Heart left ventricle (tissue), 13 donors: ENCODE measurements around the gene CD69.

Experiments used
- CTCF ChIP-seq, 12 donors: fragments of 200-600 bp; sonication (generic) in 4 of 12; IDR thresholded peaks; one replicate each; pipeline versions ENCODE4 v1.5.0 to v1.8.0; 2018 to 2022; ENCODE audit warnings: antibody characterized with exemption in 12 of 12, mild to moderate bottlenecking in 5 of 12
- POLR2A ChIP-seq, 2 donors: fragments of 450-650 bp; IDR thresholded peaks; one replicate each; pipeline ENCODE4 v1.6.1; 2017; ENCODE audit warnings: antibody characterized with exemption in 2 of 2, mild to moderate bottlenecking in 2 of 2, moderate library complexity in 2 of 2
- donor health status: ischemic (EF 13 %, LVEDD 7.1; RV severe dilation, severe dysfunction).
- donor health status: DM: no; HTN: yes; CAD: no.
- donor health status: DM: no; HTN: no; CAD: no.
- donor health status: ischemic (EF 25% LVEDD 6.9; RV normal size, moderate dysfunction).
- donor health status: ischemic (EF 25% LVEDD 5.7; RV mildly dilated, moderate dysfunction).
- donor health status: ischemic (EF 35%, LVEDD 5.7; RV mildly dilated, moderate dysfunction).
- donor health status: nonischemic (EF 11% LVEDD 7.7; RV severe dilation, severe dysfunction).
- donor health status: DM: yes; HTN: yes; CAD: no.
- donor health status: PGD.
- donor health status: ischemic (EF 29% LVEDD 5.4; RV normal size, mild dysfunction).
- donor health status: nonischemic (EF 23%, LVEDD 6.1; RV moderate dilation, normal function).

DNA sequence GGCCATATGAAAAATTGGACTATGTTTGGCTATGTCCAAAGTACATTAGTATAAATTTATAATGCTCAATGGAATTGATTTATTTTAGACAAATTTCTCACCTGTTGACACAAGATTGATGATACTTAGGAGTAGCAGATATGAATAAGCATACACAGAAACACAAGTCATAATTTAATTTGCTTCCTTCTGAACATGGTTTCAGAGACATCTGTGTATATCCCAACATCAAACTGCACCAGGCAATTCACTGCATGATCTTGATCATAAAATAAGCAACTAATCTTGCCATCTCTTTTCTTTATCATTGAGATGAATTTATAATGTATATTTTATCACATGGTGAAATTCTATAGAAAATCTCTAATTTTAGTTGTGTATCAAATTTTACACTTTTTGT, 31.6 kb downstream of the CD69 start:
- no peak for TF ChIP-seq CTCF (IDR thresholded peaks at IDR 0.05)
- TF ChIP-seq POLR2A (IDR thresholded peaks at IDR 0.05): no peak
